ENCODE data around the gene SP9.

Gene SP9

GRCh38 chr2:174342686-174343342 is 8.1 kb downstream of the SP9 start:
- TF ChIP-seq, protein P1, sequence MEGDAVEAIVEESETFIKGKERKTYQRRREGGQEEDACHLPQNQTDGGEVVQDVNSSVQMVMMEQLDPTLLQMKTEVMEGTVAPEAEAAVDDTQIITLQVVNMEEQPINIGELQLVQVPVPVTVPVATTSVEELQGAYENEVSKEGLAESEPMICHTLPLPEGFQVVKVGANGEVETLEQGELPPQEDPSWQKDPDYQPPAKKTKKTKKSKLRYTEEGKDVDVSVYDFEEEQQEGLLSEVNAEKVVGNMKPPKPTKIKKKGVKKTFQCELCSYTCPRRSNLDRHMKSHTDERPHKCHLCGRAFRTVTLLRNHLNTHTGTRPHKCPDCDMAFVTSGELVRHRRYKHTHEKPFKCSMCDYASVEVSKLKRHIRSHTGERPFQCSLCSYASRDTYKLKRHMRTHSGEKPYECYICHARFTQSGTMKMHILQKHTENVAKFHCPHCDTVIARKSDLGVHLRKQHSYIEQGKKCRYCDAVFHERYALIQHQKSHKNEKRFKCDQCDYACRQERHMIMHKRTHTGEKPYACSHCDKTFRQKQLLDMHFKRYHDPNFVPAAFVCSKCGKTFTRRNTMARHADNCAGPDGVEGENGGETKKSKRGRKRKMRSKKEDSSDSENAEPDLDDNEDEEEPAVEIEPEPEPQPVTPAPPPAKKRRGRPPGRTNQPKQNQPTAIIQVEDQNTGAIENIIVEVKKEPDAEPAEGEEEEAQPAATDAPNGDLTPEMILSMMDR (IDR thresholded peaks at IDR 0.05) = no peak
- Histone ChIP-seq H3K27ac (no peak overlapping the region), H3K4me3 (peak overlapping the region; percentile 54)
- no peak for DNase-seq (ENCODE audit: low spot score)

DNA sequence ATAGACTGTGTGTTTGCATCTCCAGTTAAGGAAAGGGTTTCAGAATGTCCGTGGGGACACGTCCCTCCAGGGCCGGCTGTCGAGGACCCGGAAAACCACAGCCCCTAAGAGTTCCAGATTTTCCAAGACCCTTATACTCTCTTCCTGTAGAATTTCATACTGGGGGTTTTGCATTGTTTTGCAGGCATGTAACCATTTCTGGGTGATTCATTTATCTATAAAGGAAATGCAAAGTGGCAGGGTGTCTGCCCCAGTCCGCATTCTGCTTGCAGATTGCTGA is 8.5 kb downstream of the SP9 start:
- no peak overlapping the region for H3K4me3 ChIP-seq
- H3K27ac ChIP-seq = no peak overlapping the region
- TF ChIP-seq, protein P1 (IDR thresholded peaks at IDR 0.05) = no peak
- DNase-seq (ENCODE audit: low spot score) = no peak

- TF ChIP-seq, protein P1 (IDR thresholded peaks at IDR 0.05) = no peak
- no peak for DNase-seq (ENCODE audit: low spot score)
- no peak overlapping the region for H3K27ac ChIP-seq
- no peak overlapping the region for H3K4me3 ChIP-seq
Measured at GRCh38 chr2:174343623-174344455, 9.1 kb downstream of the SP9 start.

- no peak overlapping the region for H3K27ac ChIP-seq
- no peak for DNase-seq (ENCODE audit: low spot score)
- no peak overlapping the region for H3K4me3 ChIP-seq
- TF ChIP-seq, protein P1 (IDR thresholded peaks at IDR 0.05) = no peak
Measured at GRCh38 chr2:174344716-174345461, 10.1 kb downstream of the SP9 start.

DNA sequence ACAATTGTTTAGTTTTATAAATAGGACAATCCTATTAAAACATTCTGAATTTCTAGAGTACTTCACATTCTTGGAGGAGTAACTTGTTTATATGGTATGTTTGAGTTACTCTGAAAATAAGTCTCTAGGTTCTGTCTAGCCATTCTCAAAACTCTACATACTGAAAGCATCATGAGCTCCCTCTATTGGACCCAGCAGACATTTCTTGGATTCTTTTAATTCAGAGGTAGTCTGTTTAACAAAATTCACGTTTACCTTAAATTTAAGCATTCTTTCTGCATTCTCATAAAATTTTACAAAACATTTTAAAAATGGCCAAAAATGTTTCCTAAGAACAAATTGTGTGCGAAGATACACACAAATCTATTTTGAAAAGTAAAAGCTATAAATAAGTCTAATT is 15.3 kb downstream of the SP9 start:
- Histone ChIP-seq H3K27ac (no peak overlapping the region), H3K4me3 (no peak overlapping the region)
- TF ChIP-seq, protein P1 (IDR thresholded peaks at IDR 0.05) = peak; percentile 13
- DNase-seq (ENCODE audit: low spot score) = no peak

DNA sequence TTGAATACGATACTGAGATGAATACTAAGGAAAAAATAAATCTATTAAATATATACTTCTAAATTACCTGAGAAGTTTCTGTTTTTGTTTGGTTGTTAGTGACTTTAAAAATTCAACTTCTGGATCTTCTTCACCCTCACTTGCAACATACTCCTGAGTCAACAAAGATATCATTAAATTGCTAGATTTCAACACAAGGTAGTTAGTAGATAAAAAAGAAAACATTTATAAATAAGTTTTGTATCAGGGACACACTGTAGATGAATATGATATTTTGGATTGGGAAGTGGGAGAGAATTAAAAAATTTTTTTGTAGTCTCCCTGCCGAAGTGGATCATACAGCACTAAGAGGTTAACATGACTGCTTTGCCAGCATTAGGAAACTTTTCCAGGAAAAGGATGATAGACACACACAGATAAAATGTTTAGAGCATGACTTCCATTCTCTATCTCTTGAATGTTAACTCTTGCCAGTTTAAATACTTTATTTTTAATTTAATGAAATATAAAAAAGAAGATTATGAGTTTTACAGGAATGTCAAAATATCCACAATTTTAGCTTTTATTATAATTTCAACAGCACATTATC is 15.9 kb downstream of the SP9 start:
- no peak for DNase-seq (ENCODE audit: low spot score)
- H3K27ac ChIP-seq = no peak overlapping the region
- no peak overlapping the region for H3K4me3 ChIP-seq
- TF ChIP-seq, protein P1 (IDR thresholded peaks at IDR 0.05) = no peak

All from coronary artery (tissue), 2 donors.